ENCODE results near the gene TMEM45B.
"Not testable (repeated sequence)": the region's sequence is repeated elsewhere in the genome, so short reads cannot be mapped to it uniquely, and the experiment has no call there.

TMEM45B gene

GRCh38 chr11:129815596-129816461 lies at the start of gene TMEM45B:
TMEM45B (plus strand) TSS chr11:129815848; CDS start chr11:129852483, 36,635 bp downstream.
- DNase-seq (ENCODE audit: low spot score) = no peak

GRCh38 chr11:129766898-129767604 lies 48.6 kb upstream of the TMEM45B start:
- DNase-seq (ENCODE audit: low spot score) = peak; percentile 16

- no peak for DNase-seq (ENCODE audit: low spot score)
Observed at GRCh38 chr11:129767827-129768226, 47.8 kb upstream of the TMEM45B start.

- no peak for DNase-seq (ENCODE audit: low spot score)
Observed at GRCh38 chr11:129768356-129768755, 47.3 kb upstream of the TMEM45B start.

- DNase-seq (ENCODE audit: low spot score) = no peak
Observed at GRCh38 chr11:129769059-129769458, 46.6 kb upstream of the TMEM45B start.

- DNase-seq (ENCODE audit: low spot score) = no peak
Observed at GRCh38 chr11:129770993-129771392, 44.7 kb upstream of the TMEM45B start.

- DNase-seq (ENCODE audit: low spot score) = not testable (repeated sequence)
Observed at GRCh38 chr11:129771456-129771855, 44.2 kb upstream of the TMEM45B start.

GRCh38 chr11:129778877-129779276 lies 36.8 kb upstream of the TMEM45B start:
- DNase-seq (ENCODE audit: low spot score) = no peak

GRCh38 chr11:129779342-129779741 lies 36.3 kb upstream of the TMEM45B start:
- DNase-seq (ENCODE audit: low spot score) = no peak

GRCh38 chr11:129785383-129786111 lies 30.1 kb upstream of the TMEM45B start:
- no peak for DNase-seq (ENCODE audit: low spot score)

- not testable (repeated sequence) for DNase-seq (ENCODE audit: low spot score)
Observed at GRCh38 chr11:129786112-129786416, 29.6 kb upstream of the TMEM45B start.

GRCh38 chr11:129787532-129788155 lies 28.0 kb upstream of the TMEM45B start:
- DNase-seq (ENCODE audit: low spot score) = no peak

GRCh38 chr11:129788278-129788677 lies 27.4 kb upstream of the TMEM45B start:
- no peak for DNase-seq (ENCODE audit: low spot score)

- DNase-seq (ENCODE audit: low spot score) = no peak
Observed at GRCh38 chr11:129790106-129790505, 25.5 kb upstream of the TMEM45B start.

- DNase-seq (ENCODE audit: low spot score) = no peak
Observed at GRCh38 chr11:129791515-129791914, 24.1 kb upstream of the TMEM45B start.

- DNase-seq (ENCODE audit: low spot score) = no peak
Observed at GRCh38 chr11:129792663-129793062, 23.0 kb upstream of the TMEM45B start.

GRCh38 chr11:129795089-129795488 lies 20.6 kb upstream of the TMEM45B start:
- DNase-seq (ENCODE audit: low spot score) = no peak

GRCh38 chr11:129798212-129798611 lies 17.4 kb upstream of the TMEM45B start:
- no peak for DNase-seq (ENCODE audit: low spot score)

- DNase-seq (ENCODE audit: low spot score) = not testable (repeated sequence)
Observed at GRCh38 chr11:129800162-129800561, 15.5 kb upstream of the TMEM45B start.

GRCh38 chr11:129800655-129801054 lies 15.0 kb upstream of the TMEM45B start:
- no peak for DNase-seq (ENCODE audit: low spot score)

GRCh38 chr11:129803533-129803932 lies 12.1 kb upstream of the TMEM45B start:
- DNase-seq (ENCODE audit: low spot score) = no peak

- DNase-seq (ENCODE audit: low spot score) = no peak
Observed at GRCh38 chr11:129804012-129804411, 11.6 kb upstream of the TMEM45B start.
